CD14-positive monocyte (primary cell): ENCODE measurements around the gene HAGHL. TPM values are rescaled to one million over a fixed set of nuclear protein-coding genes. Genes with fewer than 3 reads are reported as not detected.

Experiments
- DNase-seq, 3 donors: peaks; one replicate each; pipeline ENCODE4 v3.0.0-alpha.2; 2011 to 2022
- H2AFZ ChIP-seq: 2 replicates; pipeline ENCODE4 v1.6.0; 2012; ENCODE audit warnings: mild to moderate bottlenecking, low read depth, low read length, inconsistent platforms; ENCODE audit not compliant: insufficient read depth, poor library complexity, severe bottlenecking
- H3K27ac ChIP-seq, 2 donors: 1 replicate in 1 of 2; 2 replicates in 1 of 2; pipeline ENCODE4 v1.5.1; 2012 to 2013; ENCODE audit warnings: low read length in 2 of 2, control low read depth in 1 of 2, inconsistent platforms in 1 of 2, low read depth in 1 of 2, mild to moderate bottlenecking in 1 of 2
- H3K27me3 ChIP-seq, 2 donors: one replicate each; pipeline versions ENCODE4 v1.6.0 to v1.6.1; 2011 to 2013; ENCODE audit warnings: low read length in 2 of 2; ENCODE audit not compliant: control insufficient read depth in 2 of 2, insufficient read depth in 2 of 2
- H3K36me3 ChIP-seq, 2 donors: replicated peaks in 1 of 2; 1 replicate in 1 of 2; 2 replicates in 1 of 2; pipeline versions ENCODE4 v1.5.1 to v1.6.1; 2012 to 2013; ENCODE audit warnings: low read length in 2 of 2, control low read depth in 1 of 2, inconsistent platforms in 1 of 2, mild to moderate bottlenecking in 1 of 2; ENCODE audit not compliant: insufficient read depth in 2 of 2, control insufficient read depth in 1 of 2
- H3K4me1 ChIP-seq, 2 donors: 1 replicate in 1 of 2; 2 replicates in 1 of 2; pipeline versions ENCODE4 v1.5.1 to v1.6.1; 2012 to 2013; ENCODE audit warnings: low read length in 2 of 2, control low read depth in 1 of 2, inconsistent platforms in 1 of 2, mild to moderate bottlenecking in 1 of 2, moderate library complexity in 1 of 2; ENCODE audit not compliant: insufficient read depth in 2 of 2, control insufficient read depth in 1 of 2
- H3K4me2 ChIP-seq: replicated peaks from 2 replicates; pipeline ENCODE3; 2012; ENCODE audit warnings: low read length, moderate library complexity, mild to moderate bottlenecking; ENCODE audit not compliant: poor library complexity, severe bottlenecking; ENCODE audit errors: extremely low read depth
- H3K4me3 ChIP-seq, 3 experiments: fragments of 200-600 bp in 1 of 3; sonication (generic) in 1 of 3; replicated peaks in 1 of 3; 1 replicate in 2 of 3; 2 replicates in 1 of 3; pipeline ENCODE4 v1.5.1; 2011 to 2013; ENCODE audit warnings: low read length in 3 of 3, mild to moderate bottlenecking in 3 of 3, control low read depth in 2 of 3, low read depth in 2 of 3, inconsistent platforms in 1 of 3, moderate library complexity in 1 of 3
- H3K79me2 ChIP-seq: 2 replicates; pipeline ENCODE4 v1.6.0; 2012; ENCODE audit warnings: mild to moderate bottlenecking, control low read depth, inconsistent platforms, low read length, moderate library complexity; ENCODE audit not compliant: insufficient read depth
- H3K9ac ChIP-seq: 2 replicates; pipeline ENCODE4 v1.6.0; 2017; ENCODE audit warnings: low read length, mild to moderate bottlenecking; ENCODE audit not compliant: insufficient read depth, poor library complexity, severe bottlenecking
- H3K9me3 ChIP-seq, 2 donors: replicated peaks in 1 of 2; 1 replicate in 1 of 2; 2 replicates in 1 of 2; pipeline versions ENCODE4 v1.5.1 to v1.6.1; 2012 to 2013; ENCODE audit warnings: low read length in 2 of 2, control low read depth in 1 of 2; ENCODE audit not compliant: control insufficient read depth in 1 of 2, insufficient read depth in 1 of 2
- H4K20me1 ChIP-seq: 2 replicates; pipeline ENCODE4 v1.6.0; 2012; ENCODE audit warnings: mild to moderate bottlenecking, low read length, control low read depth, moderate library complexity; ENCODE audit not compliant: insufficient read depth
- H3K27ac Mint-ChIP-seq, 7 donors: one replicate each; pipeline ENCODE4 v1.8.0; 2020; ENCODE audit warnings: mild to moderate bottlenecking in 7 of 7, mixed read lengths in 7 of 7, moderate library complexity in 6 of 7, inconsistent platforms in 2 of 7
- H3K27me3 Mint-ChIP-seq, 3 donors: one replicate each; pipeline ENCODE4 v1.8.0; 2021 to 2022; ENCODE audit warnings: low read depth in 3 of 3, mild to moderate bottlenecking in 3 of 3, mixed read lengths in 3 of 3, moderate library complexity in 3 of 3, inconsistent platforms in 1 of 3
- H3K36me3 Mint-ChIP-seq, 2 donors: one replicate each; pipeline ENCODE4 v1.8.0; 2020; ENCODE audit warnings: mixed read lengths in 2 of 2, inconsistent platforms in 1 of 2, mild to moderate bottlenecking in 1 of 2
- H3K4me1 Mint-ChIP-seq: one replicate; pipeline ENCODE4 v1.8.0; 2020; ENCODE audit warnings: mild to moderate bottlenecking, mixed read lengths
- H3K4me3 Mint-ChIP-seq, 2 donors: one replicate each; pipeline ENCODE4 v1.8.0; 2020; ENCODE audit warnings: mild to moderate bottlenecking in 2 of 2, mixed read lengths in 2 of 2, moderate library complexity in 1 of 2
- H3K9me3 Mint-ChIP-seq, 7 donors: one replicate each; pipeline ENCODE4 v1.8.0; 2020 to 2022; ENCODE audit warnings: mixed read lengths in 7 of 7, mild to moderate bottlenecking in 6 of 7, moderate library complexity in 6 of 7, inconsistent platforms in 2 of 7
- WGBS: methylation state at CpG from one replicate; pipeline ENCODE4 v1.1.5; 2013; ENCODE audit warnings: missing lambda C conversion rate; ENCODE audit not compliant: insufficient coverage; 5-methylcytosine and 5-hydroxymethylcytosine counted together
- intact Hi-C, 2 donors: fragments of 100-400 bp; cut with micrococcal nuclease; formaldehyde crosslinking; loops; one replicate each; pipeline versions ENCODE4 v1.15.0 to v1.15.1; 2023
- polyA plus RNA-seq, 3 donors: library from polyadenylated mRNA; depleted of rRNA in 1 of 3; unstranded in 2 of 3; stranded (reverse) in 1 of 3; fragments of 300-500 nt in 2 of 3; fragments of >200 nt in 1 of 3; fragmentation: Illumina TruSeq in 2 of 3; gene quantifications; 1 replicate in 2 of 3; 2 replicates in 1 of 3; pipeline ENCODE4 v1.2.3, GENCODE V29; 2012 to 2021
- TF ChIP-seq, protein P1 (sequence below): fragments of 200-600 bp; IDR thresholded peaks from one replicate; pipeline ENCODE4 v1.8.0; 2022; ENCODE audit warnings: antibody characterized with exemption, mild to moderate bottlenecking

The HAGHL gene
- polyA plus RNA-seq, 3 donors, result 0.60 to 8.9 (median 1.5) TPM

DNA sequence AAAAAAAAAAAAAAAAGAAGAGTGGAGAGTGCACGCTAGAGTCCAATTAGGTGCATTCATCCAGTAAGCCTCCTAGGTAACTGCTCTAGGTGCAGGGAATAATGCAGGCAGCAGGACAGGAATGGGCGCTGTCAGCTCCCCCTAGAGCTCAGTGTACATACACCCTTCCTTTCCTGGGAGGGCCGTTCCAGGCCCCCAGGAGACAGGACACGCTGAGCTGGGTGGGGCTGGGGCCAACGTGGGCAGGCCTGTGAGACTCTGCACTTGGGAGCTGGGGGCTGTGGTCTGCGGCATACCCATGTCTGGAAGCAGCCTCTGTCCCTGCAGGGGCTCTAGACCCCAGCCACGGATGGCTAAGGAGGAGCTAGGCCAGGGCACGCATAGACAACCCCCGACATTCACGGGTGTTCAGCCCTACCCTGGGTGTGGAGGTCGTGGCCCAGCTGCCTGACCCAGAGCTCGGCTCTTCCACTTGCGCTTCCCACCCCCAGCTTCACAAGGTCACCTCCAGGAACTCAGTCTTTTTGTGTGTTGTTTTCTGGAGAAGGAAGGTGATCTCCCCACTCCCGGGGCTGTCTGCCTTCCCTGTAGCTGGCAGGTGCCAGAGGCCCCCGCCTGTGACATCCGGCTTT is 7.0 kb upstream of the HAGHL start:
- Histone ChIP-seq H3K9me3 (peaks cover 4 to 9% of the 10 kb centered on the region in 2 donors), H3K4me3 (peak overlapping the region in 2 of 3 experiments; percentile 51 to 88), H3K27ac (no peak overlapping the region), H3K4me2 (peak overlapping the region; percentile 100), H3K9ac (peak overlapping the region; percentile 72), H3K27me3 (peaks cover 11 to 47% of the 10 kb centered on the region in 2 donors), H4K20me1 (peaks cover 20% of the 10 kb centered on the region), H3K79me2 (no peaks in the 10 kb centered on the region), H2AFZ (peak overlapping the region; percentile 100), H3K36me3 (no peaks in the 10 kb centered on the region), H3K4me1 (peaks cover 25 to 40% of the 10 kb centered on the region in 2 donors)
- WGBS, result 7% methylated on average over 10 of the region's 16 CpGs
- peaks cover 19% of the 10 kb centered on the region for H3K4me1 Mint-ChIP-seq
- no peak for DNase-seq
- TF ChIP-seq, protein P1, sequence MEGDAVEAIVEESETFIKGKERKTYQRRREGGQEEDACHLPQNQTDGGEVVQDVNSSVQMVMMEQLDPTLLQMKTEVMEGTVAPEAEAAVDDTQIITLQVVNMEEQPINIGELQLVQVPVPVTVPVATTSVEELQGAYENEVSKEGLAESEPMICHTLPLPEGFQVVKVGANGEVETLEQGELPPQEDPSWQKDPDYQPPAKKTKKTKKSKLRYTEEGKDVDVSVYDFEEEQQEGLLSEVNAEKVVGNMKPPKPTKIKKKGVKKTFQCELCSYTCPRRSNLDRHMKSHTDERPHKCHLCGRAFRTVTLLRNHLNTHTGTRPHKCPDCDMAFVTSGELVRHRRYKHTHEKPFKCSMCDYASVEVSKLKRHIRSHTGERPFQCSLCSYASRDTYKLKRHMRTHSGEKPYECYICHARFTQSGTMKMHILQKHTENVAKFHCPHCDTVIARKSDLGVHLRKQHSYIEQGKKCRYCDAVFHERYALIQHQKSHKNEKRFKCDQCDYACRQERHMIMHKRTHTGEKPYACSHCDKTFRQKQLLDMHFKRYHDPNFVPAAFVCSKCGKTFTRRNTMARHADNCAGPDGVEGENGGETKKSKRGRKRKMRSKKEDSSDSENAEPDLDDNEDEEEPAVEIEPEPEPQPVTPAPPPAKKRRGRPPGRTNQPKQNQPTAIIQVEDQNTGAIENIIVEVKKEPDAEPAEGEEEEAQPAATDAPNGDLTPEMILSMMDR, result no peak
- peak overlapping the region in 1 of 7 donors; percentile 61 for H3K27ac Mint-ChIP-seq
- peaks cover 36 to 48% (median 37%) of the 10 kb centered on the region in 3 donors for H3K27me3 Mint-ChIP-seq
- intact Hi-C loops, result no loop called here
- peaks cover 5 to 7% of the 10 kb centered on the region in 2 donors for H3K36me3 Mint-ChIP-seq
- peaks cover 0 to 3% (median 0%) of the 10 kb centered on the region in 7 donors for H3K9me3 Mint-ChIP-seq
- peak overlapping the region; percentile 79 to 87 for H3K4me3 Mint-ChIP-seq

GRCh38 chr16:720447-720989 is 6.4 kb upstream of the HAGHL start:
- Histone ChIP-seq H3K27ac (peak overlapping the region in 1 of 2 donors; percentile 36), H3K27me3 (peaks cover 11 to 53% of the 10 kb centered on the region in 2 donors), H4K20me1 (peaks cover 20% of the 10 kb centered on the region), H2AFZ (peak overlapping the region; percentile 100), H3K9me3 (peaks cover 4 to 9% of the 10 kb centered on the region in 2 donors), H3K36me3 (no peaks in the 10 kb centered on the region), H3K4me1 (peaks cover 25 to 35% of the 10 kb centered on the region in 2 donors), H3K4me2 (peak overlapping the region; percentile 100), H3K4me3 (peak overlapping the region; percentile 51 to 88 (median 54)), H3K79me2 (no peaks in the 10 kb centered on the region), H3K9ac (peak overlapping the region; percentile 72)
- TF ChIP-seq, protein P1, result peak; percentile 10
- Mint-ChIP-seq H3K27me3 (peaks cover 39 to 54% (median 40%) of the 10 kb centered on the region in 3 donors), H3K4me1 (peaks cover 19% of the 10 kb centered on the region), H3K36me3 (peaks cover 5 to 7% of the 10 kb centered on the region in 2 donors), H3K9me3 (peaks cover 0 to 3% (median 0%) of the 10 kb centered on the region in 7 donors), H3K4me3 (peak overlapping the region; percentile 79 to 87), H3K27ac (peak overlapping the region in 2 of 7 donors; percentile 30 to 61)
- WGBS, result 0% methylated on average over 34 of the region's 38 CpGs
- no peak for DNase-seq
- intact Hi-C loops, result no loop called here
